ENCODE data around the gene MMP10.

DNA sequence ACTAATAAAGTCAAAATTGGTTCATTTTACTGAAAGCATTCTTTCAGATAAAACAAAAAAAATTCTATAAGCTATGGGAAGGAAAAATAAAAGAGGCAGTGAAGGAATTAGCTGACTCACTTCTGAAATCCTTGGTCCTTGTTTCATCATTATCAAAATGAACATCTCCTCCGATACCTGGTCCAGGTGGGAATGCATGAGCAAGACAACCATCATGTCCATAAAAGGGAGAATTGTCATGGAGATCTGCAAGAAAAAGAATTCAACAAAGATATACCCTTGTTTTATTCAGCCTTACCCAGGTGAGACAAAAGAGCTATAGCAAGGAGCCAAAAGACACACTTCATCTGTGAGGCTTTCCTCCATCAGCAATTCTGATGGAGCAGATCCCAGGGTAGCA lies 27.2 kb downstream of the MMP10 start:
- TF ChIP-seq, protein P1, sequence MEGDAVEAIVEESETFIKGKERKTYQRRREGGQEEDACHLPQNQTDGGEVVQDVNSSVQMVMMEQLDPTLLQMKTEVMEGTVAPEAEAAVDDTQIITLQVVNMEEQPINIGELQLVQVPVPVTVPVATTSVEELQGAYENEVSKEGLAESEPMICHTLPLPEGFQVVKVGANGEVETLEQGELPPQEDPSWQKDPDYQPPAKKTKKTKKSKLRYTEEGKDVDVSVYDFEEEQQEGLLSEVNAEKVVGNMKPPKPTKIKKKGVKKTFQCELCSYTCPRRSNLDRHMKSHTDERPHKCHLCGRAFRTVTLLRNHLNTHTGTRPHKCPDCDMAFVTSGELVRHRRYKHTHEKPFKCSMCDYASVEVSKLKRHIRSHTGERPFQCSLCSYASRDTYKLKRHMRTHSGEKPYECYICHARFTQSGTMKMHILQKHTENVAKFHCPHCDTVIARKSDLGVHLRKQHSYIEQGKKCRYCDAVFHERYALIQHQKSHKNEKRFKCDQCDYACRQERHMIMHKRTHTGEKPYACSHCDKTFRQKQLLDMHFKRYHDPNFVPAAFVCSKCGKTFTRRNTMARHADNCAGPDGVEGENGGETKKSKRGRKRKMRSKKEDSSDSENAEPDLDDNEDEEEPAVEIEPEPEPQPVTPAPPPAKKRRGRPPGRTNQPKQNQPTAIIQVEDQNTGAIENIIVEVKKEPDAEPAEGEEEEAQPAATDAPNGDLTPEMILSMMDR (IDR thresholded peaks at IDR 0.05) = no peak
- TF ChIP-seq ZFX (IDR thresholded peaks at IDR 0.05; ENCODE audit: borderline replicate concordance) = no peak

Measured in 22Rv1 (cell line).